ENCODE data around the gene ALG9.

DNA sequence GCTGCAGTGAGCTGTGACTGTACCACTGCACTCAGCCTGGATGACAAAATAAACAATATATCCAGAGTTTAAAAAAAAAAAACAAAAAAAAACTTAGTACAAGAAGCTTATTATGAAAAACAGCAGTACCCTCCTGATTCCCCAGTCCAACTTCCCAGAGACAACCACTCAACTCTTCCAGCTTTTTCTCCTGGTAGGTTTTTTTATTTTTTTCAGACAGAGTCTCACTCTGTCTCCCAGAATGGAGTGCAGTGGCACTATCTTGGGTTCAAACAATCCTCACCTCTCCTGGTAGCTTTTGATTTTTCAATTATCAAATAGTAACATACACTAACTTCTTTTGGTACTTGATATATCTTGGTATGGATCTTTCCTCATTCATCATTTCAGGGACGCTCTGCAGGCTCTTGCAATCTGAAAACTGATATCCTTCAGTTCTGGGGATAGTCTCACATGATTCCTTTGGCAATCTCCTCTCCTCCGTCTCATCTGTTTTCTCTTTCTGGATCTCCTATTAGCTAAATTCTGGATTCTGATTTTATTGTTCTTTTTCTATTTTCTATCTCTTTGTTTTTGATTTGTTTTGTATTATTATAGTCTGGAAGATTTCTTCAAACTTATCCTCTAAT is 44.9 kb downstream of the ALG9 start:
- TF ChIP-seq POLR2AphosphoS5 (IDR thresholded peaks at IDR 0.05), result no peak
- TF ChIP-seq POLR2A (IDR thresholded peaks at IDR 0.05; ENCODE audit: low read depth), result no peak

Measured in esophagus muscularis mucosa (tissue), 2 donors.